GM19193 (cell line): Measurements from ENCODE around the gene CARS1.

Experiments used
- POLR2A ChIP-seq: IDR thresholded peaks from 4 replicates; pipeline ENCODE4 v1.6.1; 2011; ENCODE audit not compliant: insufficient read depth, insufficient read length; ENCODE audit errors: extremely low read depth

Gene CARS1

GRCh38 chr11:2987881-2988861 lies 69.1 kb downstream of the CARS1 start:
- no peak for TF ChIP-seq POLR2A

GRCh38 chr11:2983908-2984307 lies 73.3 kb downstream of the CARS1 start:
- TF ChIP-seq POLR2A, result no peak

- TF ChIP-seq POLR2A, result no peak
Observed at GRCh38 chr11:2982214-2982613, 75.0 kb downstream of the CARS1 start.

- no peak for TF ChIP-seq POLR2A
Observed at GRCh38 chr11:2981130-2981529, 76.1 kb downstream of the CARS1 start.

- TF ChIP-seq POLR2A, result no peak
Observed at GRCh38 chr11:2980168-2980840, 76.9 kb downstream of the CARS1 start.

GRCh38 chr11:2977113-2977512 lies 80.1 kb downstream of the CARS1 start:
- TF ChIP-seq POLR2A, result no peak

GRCh38 chr11:2976294-2977063 lies 80.7 kb downstream of the CARS1 start:
- no peak for TF ChIP-seq POLR2A

GRCh38 chr11:2975594-2975993 lies 81.6 kb downstream of the CARS1 start:
- TF ChIP-seq POLR2A, result no peak

- no peak for TF ChIP-seq POLR2A
Observed at GRCh38 chr11:2974272-2974671, 83.0 kb downstream of the CARS1 start.

- TF ChIP-seq POLR2A, result no peak
Observed at GRCh38 chr11:2968341-2968900, 88.8 kb downstream of the CARS1 start.

GRCh38 chr11:2964782-2965181 lies 92.4 kb downstream of the CARS1 start:
- no peak for TF ChIP-seq POLR2A

- no peak for TF ChIP-seq POLR2A
Observed at GRCh38 chr11:2963761-2964160, 93.5 kb downstream of the CARS1 start.

GRCh38 chr11:2963112-2963754 lies 94.0 kb downstream of the CARS1 start:
- TF ChIP-seq POLR2A, result no peak

- TF ChIP-seq POLR2A, result no peak
Observed at GRCh38 chr11:2961080-2961479, 96.1 kb downstream of the CARS1 start.
